ENCODE measurements around the gene RGS12.

RGS12 gene

GRCh38 chr4:3328814-3329663, 36.2 kb downstream of the RGS12 start:
- in situ Hi-C loops (cut with HindIII; ENCODE audit: low sequenced_read_pairs), result no loop called here

- in situ Hi-C loops (cut with HindIII; ENCODE audit: low sequenced_read_pairs), result no loop called here
Observed at GRCh38 chr4:3329887-3330286, 37.1 kb downstream of the RGS12 start.

GRCh38 chr4:3330707-3331106, 37.9 kb downstream of the RGS12 start:
- in situ Hi-C loops (cut with HindIII; ENCODE audit: low sequenced_read_pairs), result no loop called here

GRCh38 chr4:3331511-3332394, 38.9 kb downstream of the RGS12 start:
- in situ Hi-C loops (cut with HindIII; ENCODE audit: low sequenced_read_pairs), result no loop called here

GRCh38 chr4:3332498-3332897, 39.7 kb downstream of the RGS12 start:
- in situ Hi-C loops (cut with HindIII; ENCODE audit: low sequenced_read_pairs), result no loop called here

- in situ Hi-C loops (cut with HindIII; ENCODE audit: low sequenced_read_pairs), result no loop called here
Observed at GRCh38 chr4:3334316-3334715, 41.5 kb downstream of the RGS12 start.

- in situ Hi-C loops (cut with HindIII; ENCODE audit: low sequenced_read_pairs), result no loop called here
Observed at GRCh38 chr4:3335385-3335784, 42.6 kb downstream of the RGS12 start.

GRCh38 chr4:3335982-3336381, 43.2 kb downstream of the RGS12 start:
- in situ Hi-C loops (cut with HindIII; ENCODE audit: low sequenced_read_pairs), result no loop called here

- in situ Hi-C loops (cut with HindIII; ENCODE audit: low sequenced_read_pairs), result no loop called here
Observed at GRCh38 chr4:3336382-3337356, 43.8 kb downstream of the RGS12 start.

- in situ Hi-C loops (cut with HindIII; ENCODE audit: low sequenced_read_pairs), result no loop called here
Observed at GRCh38 chr4:3337357-3337732, 44.5 kb downstream of the RGS12 start.

- in situ Hi-C loops (cut with HindIII; ENCODE audit: low sequenced_read_pairs), result no loop called here
Observed at GRCh38 chr4:3337811-3338210, 45.0 kb downstream of the RGS12 start.

- in situ Hi-C loops (cut with HindIII; ENCODE audit: low sequenced_read_pairs), result no loop called here
Observed at GRCh38 chr4:3338321-3338838, 45.6 kb downstream of the RGS12 start.

- in situ Hi-C loops (cut with HindIII; ENCODE audit: low sequenced_read_pairs), result no loop called here
Observed at GRCh38 chr4:3338976-3339531, 46.2 kb downstream of the RGS12 start.

- in situ Hi-C loops (cut with HindIII; ENCODE audit: low sequenced_read_pairs), result no loop called here
Observed at GRCh38 chr4:3339577-3339976, 46.8 kb downstream of the RGS12 start.

- in situ Hi-C loops (cut with HindIII; ENCODE audit: low sequenced_read_pairs), result no loop called here
Observed at GRCh38 chr4:3340038-3340699, 47.3 kb downstream of the RGS12 start.

GRCh38 chr4:3340700-3341083, 47.9 kb downstream of the RGS12 start:
- in situ Hi-C loops (cut with HindIII; ENCODE audit: low sequenced_read_pairs), result no loop called here

GRCh38 chr4:3341760-3342159, 48.9 kb downstream of the RGS12 start:
- in situ Hi-C loops (cut with HindIII; ENCODE audit: low sequenced_read_pairs), result no loop called here

- in situ Hi-C loops (cut with HindIII; ENCODE audit: low sequenced_read_pairs), result no loop called here
Observed at GRCh38 chr4:3342182-3342854, 49.5 kb downstream of the RGS12 start.

Data from endothelial cell of hepatic sinusoid (primary cell).